ENCODE results near the gene CTNNA2. TPM values are rescaled to one million over a fixed set of nuclear protein-coding genes. Genes with fewer than 3 reads are reported as not detected.

The CTNNA2 gene
- total and polyA plus RNA-seq, 4 donors, result 0.01 to 0.37 TPM; not detected in 2

GRCh38 chr2:79573895-79574674, 61.2 kb downstream of the CTNNA2 start:
- DNase-seq, result peak in 2 of 3 donors; percentile 1 to 10
- TF ChIP-seq CTCF (IDR thresholded peaks at IDR 0.05; ENCODE audit: control extremely low read depth, extremely low read depth), result no peak

GRCh38 chr2:79576451-79576850, 63.6 kb downstream of the CTNNA2 start:
- no peak overlapping the region for H3K9ac ChIP-seq (ENCODE audit: insufficient read depth in 1 of 2, low read length in 2 of 2)
- H3K4me3 ChIP-seq, result no peak overlapping the region
- no peaks in the 10 kb centered on the region for H3K9me3 ChIP-seq (ENCODE audit: control insufficient read depth in 4 of 4, insufficient read depth in 3 of 4, low read length in 3 of 4)
- no peak for ATAC-seq (ENCODE audit: insufficient read depth, low FRiP score)
- TF ChIP-seq CTCF (IDR thresholded peaks at IDR 0.05; ENCODE audit: control extremely low read depth, extremely low read depth), result no peak
- no peaks in the 10 kb centered on the region for H3K27me3 ChIP-seq (ENCODE audit: control insufficient read depth in 3 of 3, insufficient read depth in 3 of 3, low read length in 2 of 3)
- H3K36me3 ChIP-seq (ENCODE audit: control insufficient read depth in 4 of 4, insufficient read depth in 4 of 4, low read length in 4 of 4), result no peaks in the 10 kb centered on the region
- WGBS, 2 donors, result 53 to 77% methylated on average over 4 of the region's 4 CpGs
- H3K27ac ChIP-seq (ENCODE audit: low read depth in 1 of 2, low read length in 1 of 2), result no peak overlapping the region
- H3K4me1 ChIP-seq (ENCODE audit: control insufficient read depth in 5 of 5, insufficient read depth in 5 of 5, low read length in 5 of 5), result no peaks in the 10 kb centered on the region
- DNase-seq, result peak in 1 of 3 donors; percentile 2

More at GRCh38 chr2:79573895-79574674, 61.2 kb downstream of the CTNNA2 start:
- H3K4me1 ChIP-seq (ENCODE audit: control insufficient read depth in 5 of 5, insufficient read depth in 5 of 5, low read length in 5 of 5), result no peaks in the 10 kb centered on the region
- no peak overlapping the region for H3K27ac ChIP-seq (ENCODE audit: low read depth in 1 of 2, low read length in 1 of 2)
- H3K9me3 ChIP-seq (ENCODE audit: control insufficient read depth in 4 of 4, insufficient read depth in 3 of 4, low read length in 3 of 4), result no peaks in the 10 kb centered on the region
- H3K36me3 ChIP-seq (ENCODE audit: control insufficient read depth in 4 of 4, insufficient read depth in 4 of 4, low read length in 4 of 4), result no peaks in the 10 kb centered on the region
- H3K9ac ChIP-seq (ENCODE audit: insufficient read depth in 1 of 2, low read length in 2 of 2), result no peak overlapping the region
- no peaks in the 10 kb centered on the region for H3K27me3 ChIP-seq (ENCODE audit: control insufficient read depth in 3 of 3, insufficient read depth in 3 of 3, low read length in 2 of 3)
- no peak overlapping the region for H3K4me3 ChIP-seq
- no peak for ATAC-seq (ENCODE audit: insufficient read depth, low FRiP score)
- 69 to 88% methylated on average over 6 of the region's 6 CpGs for WGBS, 2 donors

- ATAC-seq (ENCODE audit: insufficient read depth, low FRiP score) (no peak), DNase-seq (no peak)
- no peaks in the 10 kb centered on the region for H3K27me3 ChIP-seq (ENCODE audit: control insufficient read depth in 3 of 3, insufficient read depth in 3 of 3, low read length in 2 of 3)
- no peak overlapping the region for H3K27ac ChIP-seq (ENCODE audit: low read depth in 1 of 2, low read length in 1 of 2)
- no peak for TF ChIP-seq CTCF (IDR thresholded peaks at IDR 0.05; ENCODE audit: control extremely low read depth, extremely low read depth)
- H3K4me1 ChIP-seq (ENCODE audit: control insufficient read depth in 5 of 5, insufficient read depth in 5 of 5, low read length in 5 of 5), result no peaks in the 10 kb centered on the region
- H3K9ac ChIP-seq (ENCODE audit: insufficient read depth in 1 of 2, low read length in 2 of 2), result no peak overlapping the region
- no peaks in the 10 kb centered on the region for H3K9me3 ChIP-seq (ENCODE audit: control insufficient read depth in 4 of 4, insufficient read depth in 3 of 4, low read length in 3 of 4)
- H3K4me3 ChIP-seq, result no peak overlapping the region
- H3K36me3 ChIP-seq (ENCODE audit: control insufficient read depth in 4 of 4, insufficient read depth in 4 of 4, low read length in 4 of 4), result no peaks in the 10 kb centered on the region
- 73 to 90% methylated on average over 1 of the region's 1 CpG for WGBS, 2 donors
These were observed 66.1 kb downstream of the CTNNA2 start for GRCh38 chr2:79578952-79579351.
